OCI-M1 (cell line): Measurements from ENCODE around the gene CSNK2A1.
"Not testable (repeated sequence)": the region's sequence is repeated elsewhere in the genome, so short reads cannot be mapped to it uniquely, and the experiment has no call there.

Experiments
- DNase-seq: peaks from one replicate; lab custom pipeline; 2025; lab: John Stamatoyannopoulos, UW

Gene CSNK2A1

DNA sequence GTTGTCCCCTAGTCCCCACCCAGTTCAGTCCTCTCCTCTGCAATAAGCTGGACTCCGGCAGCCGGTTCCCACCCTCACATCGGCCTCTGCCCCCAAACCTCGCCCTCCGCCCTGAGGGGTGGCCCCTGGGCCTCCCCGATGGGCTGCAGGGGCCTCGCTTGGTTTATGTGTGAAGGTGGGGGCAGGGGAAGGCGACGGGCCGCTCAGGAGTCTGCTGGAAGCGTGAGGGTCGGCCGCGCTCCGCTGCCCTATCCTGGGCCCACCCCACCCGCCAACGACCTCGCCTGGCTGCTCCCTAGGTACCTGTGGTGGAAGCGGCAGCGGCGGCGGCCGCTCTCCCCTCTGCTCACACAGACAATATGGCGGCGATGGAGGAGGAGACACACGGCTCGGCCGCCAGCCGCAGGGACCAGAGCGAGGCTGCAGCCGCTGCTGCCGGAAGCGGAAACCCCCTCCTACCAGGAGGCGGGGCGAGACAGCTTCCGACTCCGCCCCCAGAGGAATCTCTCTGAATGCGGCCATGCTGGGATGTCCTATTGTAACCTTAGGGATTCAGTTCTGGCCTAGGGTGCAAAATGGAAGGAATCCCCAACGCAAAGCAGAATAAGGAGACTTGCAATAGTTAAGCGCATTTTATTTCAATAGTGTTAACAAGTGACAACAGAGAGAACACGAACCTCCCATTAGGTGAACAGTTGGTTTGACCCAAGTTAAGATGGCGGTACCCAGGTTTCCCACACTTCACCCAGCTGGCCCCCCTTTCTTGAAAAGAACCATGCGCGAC, at the start of gene CSNK2A1:
TSS of gene CSNK2A1 (minus strand) at position 422 of the 784 bp plus-strand sequence. CDS start 35,239 bp downstream, outside the sequence.
- peak; percentile 99 for DNase-seq

GRCh38 chr20:592506-592905, 48.9 kb upstream of the CSNK2A1 start:
- no peak for DNase-seq

- no peak for DNase-seq
Measured at GRCh38 chr20:591941-592340, 48.4 kb upstream of the CSNK2A1 start.

- DNase-seq = peak; percentile 27
Measured at GRCh38 chr20:588932-589672, 45.5 kb upstream of the CSNK2A1 start.

DNA sequence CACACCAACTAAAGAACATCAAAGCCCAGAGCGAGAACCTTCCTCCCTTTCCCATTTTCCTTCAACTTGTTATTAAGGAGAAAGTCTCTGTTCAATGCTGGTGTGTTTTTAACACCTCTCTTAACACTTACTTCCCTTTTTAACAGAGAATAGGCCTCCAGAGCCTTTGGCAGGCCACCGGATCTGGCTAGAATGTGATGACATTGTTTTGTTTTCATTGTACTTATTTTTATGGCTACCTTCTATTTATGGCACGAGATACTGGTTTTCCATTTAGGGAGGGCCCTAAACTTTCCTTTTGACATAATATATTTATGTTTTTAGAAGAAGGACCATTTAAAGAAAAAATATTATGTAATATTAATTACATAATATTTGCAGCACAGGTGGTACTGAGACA, 44.9 kb upstream of the CSNK2A1 start:
- peak; percentile 43 for DNase-seq

GRCh38 chr20:584971-585301, 41.3 kb upstream of the CSNK2A1 start:
- DNase-seq = no peak

DNA sequence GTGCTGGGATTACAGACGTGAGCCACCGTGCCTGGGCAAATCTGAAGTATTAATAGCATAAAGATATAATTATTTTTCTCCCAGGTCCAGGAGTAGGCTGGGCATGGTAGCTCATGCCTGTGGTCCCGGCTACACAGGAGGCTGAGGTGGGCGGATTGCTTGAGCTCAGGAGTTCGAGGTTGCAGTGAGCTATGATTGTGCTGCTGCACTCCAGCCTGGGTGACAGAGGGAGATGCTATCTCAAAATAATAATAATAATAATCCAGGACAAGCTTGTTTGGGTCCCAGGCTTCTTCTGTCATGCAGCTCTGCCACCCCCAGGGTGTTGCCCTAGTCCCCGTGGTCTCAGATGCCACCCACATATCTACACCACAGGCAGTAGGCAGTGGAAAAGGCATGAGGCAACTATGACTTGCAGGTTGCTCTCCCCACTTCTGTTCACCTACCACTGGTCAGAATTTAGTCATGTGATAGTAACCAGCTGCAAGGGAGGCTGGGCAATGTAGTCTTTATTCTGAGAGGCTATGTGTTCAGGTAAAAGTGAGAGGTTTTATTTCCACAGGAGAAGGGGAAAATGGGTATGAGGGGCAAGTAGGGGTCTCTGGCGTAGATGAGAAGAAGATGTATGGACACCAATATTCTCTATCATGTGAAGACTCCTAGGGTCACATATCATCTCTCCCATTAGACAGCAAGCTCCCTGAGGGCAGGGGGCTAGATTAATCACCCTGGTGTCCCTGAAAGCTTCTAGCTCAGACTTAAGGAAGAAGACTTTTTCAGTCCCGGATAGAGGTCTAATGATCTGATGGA, 40.8 kb upstream of the CSNK2A1 start:
- peak; percentile 67 for DNase-seq

DNA sequence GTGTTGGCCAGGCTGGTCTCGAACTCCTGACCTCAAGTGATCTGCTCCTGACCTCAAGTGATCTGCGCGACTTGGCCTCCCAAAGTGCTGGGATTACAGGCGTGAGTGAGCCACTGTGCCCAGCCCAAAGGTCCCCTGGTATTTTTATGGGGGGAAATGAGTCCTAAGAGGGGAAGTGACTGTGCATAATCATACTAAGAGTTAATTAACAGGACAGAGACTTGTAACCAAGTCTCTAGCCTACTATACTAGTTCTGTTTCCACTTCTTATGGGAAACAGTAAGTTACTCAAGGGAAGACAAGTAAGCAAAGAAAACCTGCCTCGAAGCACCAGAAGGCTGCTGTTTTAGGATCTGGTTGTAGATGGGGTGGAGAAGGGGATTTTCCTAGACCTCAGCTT, 38.6 kb upstream of the CSNK2A1 start:
- no peak for DNase-seq

GRCh38 chr20:578940-579690, 35.5 kb upstream of the CSNK2A1 start:
- DNase-seq = not testable (repeated sequence)

DNA sequence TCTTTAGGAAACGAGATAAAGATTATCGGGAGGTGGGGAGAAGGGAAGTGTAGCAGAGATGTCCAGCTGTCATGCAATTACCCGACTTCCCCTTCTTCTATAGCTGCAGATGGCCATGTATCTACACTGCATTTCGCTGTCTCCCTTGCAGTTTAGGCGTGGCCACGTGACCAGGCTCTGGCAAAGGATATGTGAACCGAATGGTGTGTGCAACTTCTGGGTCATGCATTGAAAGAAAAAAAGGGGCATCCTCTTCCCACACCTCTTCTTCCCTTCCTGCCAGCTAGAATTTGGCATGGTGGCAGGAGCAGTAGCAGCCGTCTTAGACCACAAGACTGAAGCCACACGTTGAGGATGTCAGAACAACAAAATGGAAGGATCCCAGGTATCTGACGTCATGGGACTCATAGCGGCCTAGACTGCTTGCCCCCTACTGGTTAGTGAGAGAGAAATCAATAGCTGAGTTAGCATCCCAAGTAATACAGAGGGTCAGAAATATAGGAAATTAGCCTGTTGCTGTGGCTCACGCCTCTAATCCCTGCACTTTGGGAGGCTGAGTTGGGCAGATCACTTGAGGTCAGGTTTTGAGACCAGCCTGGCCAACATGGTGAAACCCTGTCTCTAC, 33.7 kb upstream of the CSNK2A1 start:
- peak; percentile 82 for DNase-seq

DNA sequence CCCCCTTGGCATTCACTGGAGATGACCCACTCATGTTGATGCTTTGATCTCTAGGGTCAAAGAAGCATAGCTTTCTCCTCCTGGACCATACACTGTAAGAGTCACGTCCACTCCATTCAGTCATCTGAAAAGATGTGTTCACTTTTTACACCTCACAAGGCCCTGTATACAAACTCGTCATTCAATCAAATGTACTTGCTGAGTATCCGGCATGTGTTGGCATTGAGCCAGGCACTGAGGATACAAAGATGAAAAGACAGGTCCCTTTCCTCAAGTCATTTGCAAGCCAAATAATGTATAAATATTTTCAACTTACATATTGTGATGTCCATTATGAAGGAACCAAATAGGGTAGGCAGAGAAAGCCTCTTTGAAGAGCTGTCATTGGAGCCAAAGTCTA, 32.6 kb upstream of the CSNK2A1 start:
- DNase-seq = no peak

DNA sequence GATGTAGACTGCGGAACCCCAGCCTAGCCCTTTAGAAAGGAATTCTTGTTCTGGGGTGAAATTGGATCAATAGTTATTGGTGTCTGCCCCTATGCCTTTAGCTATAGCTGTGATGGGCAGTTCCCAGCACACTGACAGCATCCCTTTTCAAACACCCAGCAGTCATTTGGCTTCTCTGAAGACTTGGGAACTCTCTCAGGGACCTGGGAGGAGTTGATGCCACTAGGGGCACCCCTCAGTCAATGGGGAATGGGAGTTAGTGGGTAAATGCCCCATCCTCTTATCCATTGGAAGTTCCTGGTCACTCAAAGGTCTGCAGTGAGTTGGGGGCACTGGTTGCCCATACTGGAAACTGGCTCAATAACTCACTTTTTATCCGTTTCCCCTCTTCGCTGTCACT, 31.6 kb upstream of the CSNK2A1 start:
- DNase-seq = no peak

- DNase-seq = no peak
Measured at GRCh38 chr20:574297-574942, 30.8 kb upstream of the CSNK2A1 start.

DNA sequence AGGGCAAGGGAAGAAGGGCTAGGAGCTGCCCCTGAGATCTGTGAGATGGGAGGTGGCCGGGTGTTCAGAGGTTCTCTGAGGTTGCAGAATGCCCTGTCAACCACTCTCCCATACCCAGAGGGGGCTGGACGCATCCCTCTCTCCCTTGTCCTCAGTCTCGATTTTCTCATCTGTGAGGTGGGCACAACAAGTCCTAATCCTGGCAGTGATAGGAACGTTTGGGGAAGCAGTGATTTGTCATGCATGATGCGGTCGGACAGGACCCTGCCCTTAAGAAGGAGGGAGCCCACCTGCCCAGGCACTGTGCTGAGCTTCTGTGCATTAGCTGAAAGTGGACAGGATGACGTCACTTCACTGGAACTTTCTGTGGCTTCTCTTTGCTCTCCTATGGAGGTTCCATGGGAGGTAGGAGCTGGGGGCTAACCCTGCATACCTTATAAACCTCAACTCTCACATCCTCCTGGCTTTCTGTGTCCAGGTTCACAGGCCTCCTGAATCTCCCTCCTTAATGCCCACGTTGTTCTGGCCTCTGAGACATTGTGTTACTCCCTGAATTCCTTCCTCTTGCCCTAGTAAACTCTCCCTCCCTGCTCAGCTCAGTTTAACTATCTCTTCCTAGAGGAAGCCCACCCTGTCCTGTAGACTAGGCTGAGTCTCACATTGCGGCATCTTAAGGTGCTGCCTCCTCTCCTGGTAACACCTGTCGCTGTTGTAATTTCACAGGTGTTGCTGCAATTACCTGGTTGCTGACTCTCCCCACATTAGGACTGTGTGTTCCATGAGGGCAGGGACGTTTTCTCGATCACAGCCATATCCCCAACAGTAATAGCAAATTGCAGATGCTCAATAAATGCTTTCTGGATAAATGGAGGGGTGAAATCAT, 30.1 kb upstream of the CSNK2A1 start:
- no peak for DNase-seq

GRCh38 chr20:572727-573126, 29.1 kb upstream of the CSNK2A1 start:
- no peak for DNase-seq

DNA sequence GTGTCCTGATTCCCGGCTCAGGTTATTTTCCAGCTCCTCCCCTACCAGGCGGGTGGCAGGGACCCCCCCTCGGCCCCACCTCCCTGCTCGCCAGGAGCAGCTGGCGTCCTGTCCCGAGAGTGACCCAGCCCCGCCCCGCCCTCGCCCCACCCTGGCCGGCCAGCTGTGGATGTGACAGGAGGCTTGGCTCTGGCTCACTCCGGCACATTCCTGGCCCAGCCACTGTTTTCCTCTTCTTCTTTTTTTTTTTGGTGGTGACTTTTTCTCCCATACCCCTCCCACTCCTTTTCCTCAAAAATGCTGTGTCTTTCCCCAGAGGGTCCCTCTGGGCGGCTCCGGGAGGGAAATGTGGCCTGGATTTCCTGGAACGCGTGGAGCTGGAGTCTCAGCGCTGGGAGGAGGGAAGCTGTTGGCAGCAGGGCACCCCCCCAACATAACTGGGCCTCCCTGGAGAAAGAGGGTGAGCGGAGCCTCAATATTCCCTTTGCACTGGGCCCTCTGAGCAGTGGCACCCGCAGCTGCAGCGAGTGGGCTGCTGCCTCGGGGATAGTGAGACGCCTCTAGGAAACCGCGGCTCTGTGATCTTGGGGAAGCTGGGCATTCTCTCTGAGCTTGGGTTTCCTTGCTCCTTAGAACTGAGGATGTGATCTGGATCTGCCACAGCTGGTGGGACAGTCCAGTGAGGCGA, 28.3 kb upstream of the CSNK2A1 start:
- DNase-seq = no peak

DNA sequence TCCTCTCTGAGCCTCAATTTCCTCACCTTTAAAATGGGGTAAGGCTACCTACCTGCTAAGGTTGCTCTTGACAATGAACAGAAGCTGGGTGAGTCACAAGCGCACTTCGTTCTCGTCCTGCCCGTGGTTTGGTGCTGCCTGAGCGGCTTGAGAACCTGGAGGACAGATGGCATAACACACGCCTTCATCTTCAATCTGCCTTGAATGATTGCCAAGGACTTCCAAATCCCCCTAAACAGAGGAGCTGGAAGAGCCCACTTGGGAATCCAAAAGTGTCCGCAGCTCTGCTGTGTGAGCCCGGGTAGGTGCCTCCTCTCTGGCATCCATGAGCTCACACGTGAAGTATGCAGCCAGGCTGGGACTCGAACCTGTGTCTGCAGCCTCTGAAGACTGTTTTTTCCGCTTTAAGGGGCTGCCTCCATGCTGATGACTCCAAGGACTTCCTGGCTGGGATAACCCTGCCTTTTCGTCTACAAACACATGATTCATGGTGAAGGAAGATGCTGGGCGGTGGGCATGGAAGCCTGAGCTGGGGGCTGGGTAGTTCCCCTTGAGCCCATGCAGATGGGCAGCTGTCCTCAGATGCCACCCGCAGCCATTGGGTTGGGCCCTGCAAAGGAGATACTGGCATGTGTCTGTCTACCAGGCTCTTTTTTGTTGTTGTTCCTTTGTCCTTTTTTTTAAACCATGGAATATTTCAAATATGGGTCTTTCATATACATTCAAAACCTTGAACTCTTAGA, 25.3 kb upstream of the CSNK2A1 start:
- DNase-seq = no peak

- DNase-seq = no peak
Measured at GRCh38 chr20:568097-568652, 24.6 kb upstream of the CSNK2A1 start.
